HEK293T (cell line): ENCODE measurements around the gene DDX47.
"Not testable (repeated sequence)": the region's sequence is repeated elsewhere in the genome, so short reads cannot be mapped to it uniquely, and the experiment has no call there.

Source experiments
- CTCF ChIA-PET: fragments of 350-600 bp; formaldehyde crosslinking; extraction: SDS; loops from one replicate; lab custom pipeline; 2021; ENCODE audit warnings: antibody characterized with exemption, inconsistent platforms; lab: Yijun Ruan, JAX
- POLR2A ChIA-PET: fragments of 350-600 bp; formaldehyde crosslinking; extraction: SDS; loops from one replicate; lab custom pipeline; 2020; ENCODE audit warnings: antibody characterized with exemption, inconsistent platforms; lab: Yijun Ruan, JAX
- DNase-seq: peaks from one replicate; pipeline ENCODE4 v3.0.0; 2012; ENCODE audit warnings: mixed read lengths; ENCODE audit errors: extremely low spot score
- ARNT ChIP-seq: fragments of 450-650 bp; IDR thresholded peaks from 2 replicates; pipeline ENCODE4 v1.6.1; 2017; ENCODE audit warnings: mild to moderate bottlenecking
- BHLHE40 ChIP-seq: fragments of 450-650 bp; IDR thresholded peaks from 2 replicates; pipeline ENCODE4 v1.6.1; 2016; ENCODE audit warnings: mild to moderate bottlenecking, moderate library complexity, borderline replicate concordance
- CTBP1 ChIP-seq: fragments of 450-650 bp; IDR thresholded peaks from 2 replicates; pipeline ENCODE4 v1.6.1; 2016; ENCODE audit warnings: borderline replicate concordance
- ELF4 ChIP-seq: fragments of 450-650 bp; IDR thresholded peaks from 2 replicates; pipeline ENCODE4 v1.6.1; 2017; ENCODE audit warnings: antibody characterized with exemption
- FOXA1 ChIP-seq: fragments of 450-650 bp; IDR thresholded peaks from 2 replicates; pipeline ENCODE4 v1.6.1; 2016; ENCODE audit warnings: mild to moderate bottlenecking
- FOXK2 ChIP-seq: fragments of 450-650 bp; IDR thresholded peaks from 2 replicates; pipeline ENCODE4 v1.6.1; 2016; ENCODE audit warnings: mild to moderate bottlenecking
- FOXM1 ChIP-seq: fragments of 450-650 bp; IDR thresholded peaks from 2 replicates; pipeline ENCODE4 v1.6.1; 2017; ENCODE audit warnings: mild to moderate bottlenecking, borderline replicate concordance
- HDGF ChIP-seq: fragments of 450-650 bp; IDR thresholded peaks from 2 replicates; pipeline ENCODE4 v1.6.1; 2017; ENCODE audit warnings: antibody characterized with exemption, borderline replicate concordance
- L3MBTL2 ChIP-seq: fragments of 450-650 bp; conservative IDR thresholded peaks from 2 replicates; pipeline ENCODE4 v1.6.1; 2016; ENCODE audit warnings: mild to moderate bottlenecking
- LEF1 ChIP-seq: fragments of 450-650 bp; IDR thresholded peaks from 2 replicates; pipeline ENCODE4 v1.6.1; 2017; ENCODE audit warnings: mild to moderate bottlenecking, borderline replicate concordance
- NFRKB ChIP-seq: fragments of 450-650 bp; IDR thresholded peaks from 2 replicates; pipeline ENCODE4 v1.6.1; 2016; ENCODE audit warnings: mild to moderate bottlenecking, moderate library complexity
- PKNOX1 ChIP-seq: fragments of 450-650 bp; IDR thresholded peaks from 2 replicates; pipeline ENCODE4 v1.6.1; 2016
- SP1 ChIP-seq: fragments of 450-650 bp; IDR thresholded peaks from 2 replicates; pipeline ENCODE4 v1.6.1; 2017
- SUZ12 ChIP-seq: fragments of 450-650 bp; IDR thresholded peaks from 2 replicates; pipeline ENCODE4 v1.6.1; 2016; ENCODE audit warnings: mild to moderate bottlenecking
- TARDBP ChIP-seq: fragments of 450-650 bp; IDR thresholded peaks from 2 replicates; pipeline ENCODE4 v1.6.1; 2016
- ZNF384 ChIP-seq: fragments of 450-650 bp; IDR thresholded peaks from 2 replicates; pipeline ENCODE4 v1.6.1; 2016

Gene DDX47

GRCh38 chr12:12817616-12818015 is 4.5 kb downstream of the DDX47 start:
- no peak for DNase-seq
- CTCF ChIA-PET = interaction anchor here (1.9 kb wide), 1 partner anchor 19 kb away, joined by 4 read pairs; no protein-coding TSS in a partner anchor
- TF ChIP-seq FOXK2 = no peak
- no peak for TF ChIP-seq BHLHE40
- POLR2A ChIA-PET = interaction anchor here (1.2 kb wide), 1 partner anchor 31 kb away, joined by 3 read pairs; no protein-coding TSS in a partner anchor

- no peak for DNase-seq
- TF ChIP-seq ARNT = no peak
- TF ChIP-seq LEF1 = no peak
- no peak for TF ChIP-seq HDGF
- no peak for TF ChIP-seq TARDBP
- TF ChIP-seq NFRKB = no peak
- TF ChIP-seq PKNOX1 = no peak
- TF ChIP-seq ZNF384 = no peak
- no peak for TF ChIP-seq FOXA1
- no peak for TF ChIP-seq FOXM1
- no peak for TF ChIP-seq ELF4
- TF ChIP-seq FOXK2 = no peak
- TF ChIP-seq BHLHE40 = no peak
- TF ChIP-seq SP1 = no peak
- TF ChIP-seq CTBP1 = no peak
- TF ChIP-seq L3MBTL2 = no peak
- POLR2A ChIA-PET = interaction anchor here (1.6 kb wide), 1 partner anchor 73 kb away, joined by 7 read pairs; the partner anchor contains the start of gene GPRC5A
- CTCF ChIA-PET = interaction anchor here (0.5 to 1.8 kb wide), 2 partner anchors 18 to 394 kb away, joined by 4 to 7 read pairs; no protein-coding TSS in a partner anchor
Observed at GRCh38 chr12:12818701-12819100, 5.6 kb downstream of the DDX47 start.

GRCh38 chr12:12819221-12819620 is 6.1 kb downstream of the DDX47 start:
- no peak for DNase-seq
- ChIA-PET CTCF (interaction anchor here (0.5 to 1.8 kb wide), 3 partner anchors 18 to 393 kb away, joined by 3 to 7 read pairs (median 4); no protein-coding TSS in a partner anchor), POLR2A (interaction anchor here (1.6 kb wide), 1 partner anchor 72 kb away, joined by 7 read pairs; the partner anchor contains the start of gene GPRC5A)
- no peak for TF ChIP-seq ARNT
- TF ChIP-seq NFRKB = no peak
- TF ChIP-seq FOXK2 = no peak
- no peak for TF ChIP-seq SUZ12

GRCh38 chr12:12819752-12820311 is 6.7 kb downstream of the DDX47 start:
- POLR2A ChIA-PET = interaction anchor here (1.6 kb wide), 1 partner anchor 72 kb away, joined by 7 read pairs; the partner anchor contains the start of gene GPRC5A
- CTCF ChIA-PET = interaction anchor here (0.6 to 1.8 kb wide), 2 partner anchors 17 to 19 kb away, joined by 3 to 7 read pairs; no protein-coding TSS in a partner anchor
- no peak for DNase-seq

GRCh38 chr12:12820376-12820775 is 7.2 kb downstream of the DDX47 start:
- CTCF ChIA-PET = interaction anchor here (1.8 kb wide), 1 partner anchor 16 kb away, joined by 7 read pairs; no protein-coding TSS in a partner anchor
- DNase-seq = not testable (repeated sequence)
- POLR2A ChIA-PET = interaction anchor here (1.6 kb wide), 1 partner anchor 71 kb away, joined by 7 read pairs; the partner anchor contains the start of gene GPRC5A

More at GRCh38 chr12:12819752-12820311, 6.7 kb downstream of the DDX47 start:
- TF ChIP-seq PKNOX1 = peak; percentile 41; the same call in 1 of the 2 replicates
- TF ChIP-seq L3MBTL2 = no peak
- TF ChIP-seq FOXK2 = no peak

- no peak for DNase-seq
- TF ChIP-seq FOXM1 (no peak), BHLHE40 (no peak), CTBP1 (no peak), HDGF (no peak), PKNOX1 (no peak), SP1 (no peak), ARNT (no peak), ELF4 (no peak), FOXK2 (no peak), ZNF384 (no peak), SUZ12 (no peak), TARDBP (no peak), LEF1 (no peak)
- CTCF ChIA-PET = interaction anchor here (0.9 kb wide), 1 partner anchor 9 kb away, joined by 3 read pairs; no protein-coding TSS in a partner anchor
- POLR2A ChIA-PET = interaction anchor here (1.0 kb wide), 1 partner anchor 69 kb away, joined by 4 read pairs; the partner anchor contains the start of gene GPRC5A
Observed at GRCh38 chr12:12821975-12822374, 8.8 kb downstream of the DDX47 start.

- DNase-seq = no peak
- POLR2A ChIA-PET = no interaction called here
- TF ChIP-seq ARNT (no peak), SUZ12 (no peak), SP1 (no peak), FOXA1 (no peak), PKNOX1 (no peak), TARDBP (no peak), LEF1 (no peak), HDGF (no peak), FOXK2 (no peak), FOXM1 (no peak), CTBP1 (no peak), NFRKB (no peak), BHLHE40 (no peak)
- CTCF ChIA-PET = no interaction called here
Observed at GRCh38 chr12:12822886-12823285, 9.7 kb downstream of the DDX47 start.
